Kidney (tissue), 14 donors: Measurements from ENCODE around the gene MINDY4. TPM values are rescaled to one million over a fixed set of nuclear protein-coding genes. Genes with fewer than 3 reads are reported as not detected.

ENCODE experiments used
- DNase-seq, 5 donors: peaks; one replicate each; pipeline ENCODE4 v3.0.0-alpha.2; 2013 to 2020
- FAIRE-seq: peaks from 2 replicates; lab custom pipeline; 2012; peaks lifted over from hg19 to GRCh38; lab: Jason Lieb, UNC
- H3K27ac ChIP-seq, 2 donors: one replicate each; pipeline ENCODE4 v1.7.0; 2013; ENCODE audit warnings: low read depth in 2 of 2, low read length in 2 of 2, inconsistent platforms in 1 of 2
- H3K27me3 ChIP-seq: one replicate; pipeline ENCODE4 v1.7.1; 2013; ENCODE audit warnings: low read length, inconsistent platforms; ENCODE audit not compliant: control insufficient read depth, insufficient read depth
- H3K36me3 ChIP-seq, 3 donors: one replicate each; pipeline versions ENCODE4 v1.7.0 to v1.7.1; 2013; ENCODE audit warnings: low read length in 3 of 3, control low read depth in 1 of 3, inconsistent platforms in 1 of 3; ENCODE audit not compliant: insufficient read depth in 3 of 3, control insufficient read depth in 2 of 3
- H3K4me1 ChIP-seq, 3 donors: one replicate each; pipeline versions ENCODE4 v1.7.0 to v1.7.1; 2013; ENCODE audit warnings: low read length in 3 of 3, inconsistent platforms in 1 of 3, low read depth in 1 of 3; ENCODE audit not compliant: control insufficient read depth in 2 of 3, insufficient read depth in 2 of 3
- H3K4me3 ChIP-seq, 3 donors: one replicate each; pipeline versions ENCODE4 v1.7.0 to v1.8.1; 2013; ENCODE audit warnings: low read length in 3 of 3, control low read depth in 1 of 3, inconsistent platforms in 1 of 3
- H3K9ac ChIP-seq, 3 donors: one replicate each; pipeline versions ENCODE4 v1.7.0 to v1.7.1; 2013; ENCODE audit warnings: low read length in 3 of 3, control low read depth in 1 of 3, inconsistent platforms in 1 of 3
- H3K9me3 ChIP-seq, 3 donors: one replicate each; pipeline versions ENCODE4 v1.7.0 to v1.7.1; 2013; ENCODE audit warnings: low read length in 3 of 3, control low read depth in 1 of 3, inconsistent platforms in 1 of 3; ENCODE audit not compliant: control insufficient read depth in 2 of 3, insufficient read depth in 1 of 3
- CTCF ChIP-seq: IDR thresholded peaks from 3 replicates; pipeline ENCODE4 v1.5.1; 2012; ENCODE audit warnings: mild to moderate bottlenecking, moderate library complexity, borderline replicate concordance; ENCODE audit not compliant: insufficient read depth; ENCODE audit errors: extremely low read depth
- intact Hi-C: fragments of 100-400 bp; cut with DNase I; formaldehyde crosslinking; loops from one replicate; pipeline ENCODE4 v1.11.1; 2022
- polyA plus RNA-seq: library from polyadenylated mRNA; stranded (reverse); fragments of 350-450 nt; fragmentation: Illumina TruSeq; extraction: RNeasy Lipid Tissue Mini Kit (QIAGEN cat#74804); gene quantifications from one replicate; pipeline ENCODE4 v1.2.3, GENCODE V29; 2014; ENCODE audit warnings: low read depth, low replicate concordance; ENCODE audit not compliant: insufficient read depth
- total RNA-seq: library from RNA; stranded (reverse); fragmentation: NEBNext Ultra II Directional; extraction: Animal tissue kit (Norgen Biotek cat#: 25700); gene quantifications from one replicate; pipeline ENCODE4 v1.2.1, GENCODE V29; 2021
- donor health status: control.
- donor health status: control.
- donor health status: control.
- donor health status: control.
- donor health status: control.
- donor health status: DM: yes; HTN: yes; CAD: no.
- donor health status: Normal renal cell carcinoma (clear cell type).

MINDY4 gene
- total and polyA plus RNA-seq, 2 donors from 2014 or later, result 5.3 to 15.3 TPM

- intact Hi-C loops, result no loop called here
- DNase-seq, result no peak
- Histone ChIP-seq H3K36me3 (no peaks in the 10 kb centered on the region), H3K4me3 (no peak overlapping the region), H3K9ac (no peak overlapping the region), H3K4me1 (peaks cover 0 to 21% (median 11%) of the 10 kb centered on the region in 3 donors), H3K27me3 (no peaks in the 10 kb centered on the region), H3K27ac (peak overlapping the region; percentile 3 to 60), H3K9me3 (no peaks in the 10 kb centered on the region)
- TF ChIP-seq CTCF, result no peak
- FAIRE-seq, result no peak
Observed at GRCh38 chr7:30909431-30909830, 138.2 kb downstream of the MINDY4 start.

GRCh38 chr7:30910411-30911073, 139.3 kb downstream of the MINDY4 start:
- Histone ChIP-seq H3K4me3 (peak overlapping the region in 1 of 3 donors; percentile 47), H3K9ac (no peak overlapping the region), H3K27ac (peak overlapping the region; percentile 39 to 42), H3K4me1 (peaks cover 0 to 21% (median 11%) of the 10 kb centered on the region in 3 donors), H3K9me3 (no peaks in the 10 kb centered on the region), H3K27me3 (no peaks in the 10 kb centered on the region), H3K36me3 (no peaks in the 10 kb centered on the region)
- TF ChIP-seq CTCF, result no peak
- intact Hi-C loops, result no loop called here
- DNase-seq (no peak), FAIRE-seq (no peak)

GRCh38 chr7:30911133-30911532, 139.9 kb downstream of the MINDY4 start:
- FAIRE-seq, result no peak
- H3K4me1 ChIP-seq, result peaks cover 0 to 21% (median 11%) of the 10 kb centered on the region in 3 donors
- intact Hi-C loops, result no loop called here

More at GRCh38 chr7:30911133-30911532, 139.9 kb downstream of the MINDY4 start:
- Histone ChIP-seq H3K27me3 (no peaks in the 10 kb centered on the region), H3K9ac (no peak overlapping the region), H3K4me3 (peak overlapping the region in 1 of 3 donors; percentile 47), H3K9me3 (no peaks in the 10 kb centered on the region), H3K36me3 (no peaks in the 10 kb centered on the region), H3K27ac (peak overlapping the region; percentile 39 to 42)
- DNase-seq, result no peak
- TF ChIP-seq CTCF, result no peak
